GM12878 (cell line): ENCODE results near the gene SLC10A2. TPM values are rescaled to one million over a fixed set of nuclear protein-coding genes. Genes with fewer than 3 reads are reported as not detected.

Source experiments
- BCL11A ChIP-seq: IDR thresholded peaks from 2 replicates; pipeline ENCODE4 v1.6.1; 2011; ENCODE audit warnings: low read depth, low read length
- CBX5 ChIP-seq: sonication (generic); IDR thresholded peaks from 2 replicates; pipeline ENCODE4 v1.6.1; 2016; ENCODE audit warnings: low read depth, moderate library complexity, mild to moderate bottlenecking, inconsistent platforms
- CREM ChIP-seq: IDR thresholded peaks from 2 replicates; pipeline ENCODE4 v1.6.1; 2014; ENCODE audit warnings: antibody characterized with exemption, low read depth
- EED ChIP-seq: sonication (generic); IDR thresholded peaks from 2 replicates; pipeline ENCODE4 v1.6.1; 2016; ENCODE audit warnings: antibody characterized with exemption, low read depth
- EGR1 ChIP-seq, 2 experiments: IDR thresholded peaks; 1 replicate in 1 of 2; 2 replicates in 1 of 2; pipeline ENCODE4 v1.6.1; 2011 to 2012; ENCODE audit warnings: low read depth in 2 of 2, low read length in 2 of 2, borderline replicate concordance in 1 of 2, mild to moderate bottlenecking in 1 of 2, moderate library complexity in 1 of 2
- ESRRA ChIP-seq: IDR thresholded peaks from 2 replicates; pipeline ENCODE4 v1.6.1; 2012; ENCODE audit warnings: mild to moderate bottlenecking, low read length, improper control_type of control experiment
- FOS ChIP-seq: IDR thresholded peaks from 3 replicates; pipeline ENCODE4 v1.6.1; 2011; ENCODE audit warnings: borderline replicate concordance; ENCODE audit not compliant: insufficient read length; ENCODE audit errors: extremely low read depth
- HDAC2 ChIP-seq: fragments of 200-600 bp; sonication (generic); IDR thresholded peaks from 2 replicates; pipeline ENCODE4 v1.6.1; 2017
- HDGF ChIP-seq: fragments of 450-650 bp; IDR thresholded peaks from 2 replicates; pipeline ENCODE4 v1.6.1; 2016; ENCODE audit warnings: antibody characterized with exemption
- IKZF2 ChIP-seq, 2 experiments: fragments of 450-650 bp; IDR thresholded peaks; 2 replicates each; pipeline ENCODE4 v1.6.1; 2017; ENCODE audit warnings: mild to moderate bottlenecking in 2 of 2, moderate library complexity in 2 of 2
- JUNB ChIP-seq: IDR thresholded peaks from 2 replicates; pipeline ENCODE4 v1.6.1; 2016; ENCODE audit warnings: antibody characterized with exemption, mild to moderate bottlenecking
- KAT2A ChIP-seq: conservative IDR thresholded peaks from 2 replicates; pipeline ENCODE4 v1.6.1; 2011; ENCODE audit warnings: low read depth, low read length; ENCODE audit not compliant: control insufficient read depth
- KDM1A ChIP-seq: fragments of 200-600 bp; sonication (generic); IDR thresholded peaks from 2 replicates; pipeline ENCODE4 v1.6.1; 2016; ENCODE audit warnings: borderline replicate concordance
- PAX8 ChIP-seq: fragments of 450-650 bp; IDR thresholded peaks from 2 replicates; pipeline ENCODE4 v1.6.1; 2017; ENCODE audit warnings: mild to moderate bottlenecking, moderate library complexity
- SIN3A ChIP-seq: IDR thresholded peaks from 2 replicates; pipeline ENCODE4 v1.6.1; 2012; ENCODE audit warnings: low read depth, low read length, improper control_type of control experiment
- SMC3 ChIP-seq: IDR thresholded peaks from 2 replicates; pipeline ENCODE4 v1.6.1; 2011; ENCODE audit warnings: low read length, improper control_type of control experiment, borderline replicate concordance
- SREBF2 ChIP-seq: IDR thresholded peaks from 2 replicates; pipeline ENCODE4 v1.6.1; 2012; ENCODE audit warnings: mild to moderate bottlenecking, low read length
- SRF ChIP-seq, 2 experiments: IDR thresholded peaks; 2 replicates each; pipeline ENCODE4 v1.6.1; 2011; ENCODE audit warnings: low read depth in 2 of 2, low read length in 2 of 2, mild to moderate bottlenecking in 1 of 2, moderate library complexity in 1 of 2
- TBL1XR1 ChIP-seq: IDR thresholded peaks from 2 replicates; pipeline ENCODE4 v1.6.1; 2012; ENCODE audit warnings: low read depth, low read length, improper control_type of control experiment
- ZSCAN29 ChIP-seq: fragments of 450-650 bp; IDR thresholded peaks from 2 replicates; pipeline ENCODE4 v1.6.1; 2017; ENCODE audit warnings: mild to moderate bottlenecking, moderate library complexity
- ZZZ3 ChIP-seq: IDR thresholded peaks from 2 replicates; pipeline ENCODE4 v1.6.1; 2011; ENCODE audit warnings: low read depth; ENCODE audit not compliant: control insufficient read depth, insufficient read length
- polyA plus RNA-seq, 11 experiments: library from polyadenylated mRNA; depleted of rRNA in 4 of 11; unstranded in 6 of 11; stranded (reverse) in 5 of 11; fragments of >200 nt; fragmentation: Nextera tagmentation in 4 of 11; fragmentation: Illumina TruSeq in 1 of 11; extraction: Ambion mirVana in 4 of 11; extraction: Trizol in 1 of 11; gene quantifications; 1 replicate in 1 of 11; 2 replicates in 10 of 11; pipeline versions ENCODE4 v1.2.1 to v1.2.3, GENCODE V29; 2011 to 2016; ENCODE audit warnings: inconsistent platforms in 2 of 11, missing spikeins in 2 of 11, low read depth in 1 of 11
- total RNA-seq, 4 experiments: library from RNA; depleted of rRNA in 3 of 4; stranded (reverse); fragments of >200 nt in 3 of 4; fragmentation: Illumina TruSeq in 1 of 4; extraction: Trizol in 1 of 4; gene quantifications; 2 replicates each; pipeline versions ENCODE4 v1.2.1 to v1.2.3, GENCODE V29; 2013 to 2021
- TF ChIP-seq, protein P1 (sequence below): IDR thresholded peaks from 2 replicates; pipeline ENCODE4 v1.6.1; 2011; ENCODE audit warnings: borderline replicate concordance, low read depth, mild to moderate bottlenecking, moderate library complexity, mixed read lengths, low read length; ENCODE audit not compliant: insufficient read depth; ENCODE audit errors: extremely low read length
- TF ChIP-seq, protein P2 (sequence below): fragments of 450-650 bp; IDR thresholded peaks from 2 replicates; pipeline ENCODE4 v1.6.1; 2016; ENCODE audit warnings: mild to moderate bottlenecking
- TF ChIP-seq, protein P3 (sequence below): IDR thresholded peaks from 2 replicates; pipeline ENCODE4 v1.6.1; 2012; ENCODE audit warnings: low read length, inconsistent platforms
- TF ChIP-seq, protein P4 (sequence below): fragments of 450-650 bp; formaldehyde crosslinking; IDR thresholded peaks from 2 replicates; pipeline ENCODE4 v1.4.0; 2020; ENCODE audit warnings: mild to moderate bottlenecking, moderate library complexity

The SLC10A2 gene
- total and polyA plus RNA-seq, 10 of the 15 experiments (the other 5 are each of a cell fraction or from before 2014, with no cell fraction given), result 0.01 to 0.04 (median 0.02) TPM; not detected in 7

DNA sequence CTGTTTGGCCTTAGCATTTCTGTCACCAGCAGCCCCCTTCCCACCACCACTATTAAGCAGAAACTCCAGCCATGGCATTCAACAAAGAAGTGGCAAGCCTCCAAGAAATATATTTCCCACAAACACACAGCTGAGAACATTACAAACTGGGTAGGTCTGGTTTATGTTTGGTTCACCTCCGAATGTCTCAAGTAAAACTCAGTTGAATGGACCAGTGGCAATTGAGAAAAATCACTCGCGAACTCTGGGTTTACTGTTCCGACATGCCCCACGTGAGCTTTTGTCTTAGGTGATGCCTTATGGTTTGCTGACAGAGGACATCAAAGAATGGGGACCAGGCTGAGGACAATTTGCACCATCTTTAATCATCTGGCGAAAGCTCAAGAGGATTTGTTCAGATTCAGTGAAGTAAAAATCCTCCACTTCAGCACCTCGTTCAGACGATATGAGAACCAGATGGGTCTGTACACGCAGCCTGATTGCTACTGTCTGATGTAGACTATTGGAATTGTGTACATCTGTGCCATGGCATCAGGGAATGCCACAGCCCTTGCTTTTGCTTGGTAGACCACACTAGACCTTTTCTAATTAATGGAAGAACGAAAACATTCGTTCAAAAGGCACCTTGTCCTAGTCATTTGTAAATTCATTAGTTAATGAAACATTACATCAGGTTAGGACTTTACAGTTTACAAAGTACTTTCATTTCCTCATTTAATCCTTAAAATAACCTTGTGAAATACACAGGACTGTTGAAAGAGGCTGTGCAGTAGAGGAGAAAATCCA lies 59.4 kb downstream of the SLC10A2 start (continued):
- TF ChIP-seq PAX8, result no peak
- TF ChIP-seq CBX5, result peak; percentile 82; the same call in 1 of the 2 replicates
- TF ChIP-seq ZZZ3, result no peak
- peak; percentile 23; the same call in 1 of the 2 replicates for TF ChIP-seq TBL1XR1
- no peak for TF ChIP-seq KDM1A
- TF ChIP-seq HDGF, result no peak
- TF ChIP-seq SREBF2, result no peak
- TF ChIP-seq, protein P1, sequence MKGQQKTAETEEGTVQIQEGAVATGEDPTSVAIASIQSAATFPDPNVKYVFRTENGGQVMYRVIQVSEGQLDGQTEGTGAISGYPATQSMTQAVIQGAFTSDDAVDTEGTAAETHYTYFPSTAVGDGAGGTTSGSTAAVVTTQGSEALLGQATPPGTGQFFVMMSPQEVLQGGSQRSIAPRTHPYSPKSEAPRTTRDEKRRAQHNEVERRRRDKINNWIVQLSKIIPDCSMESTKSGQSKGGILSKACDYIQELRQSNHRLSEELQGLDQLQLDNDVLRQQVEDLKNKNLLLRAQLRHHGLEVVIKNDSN, result no peak
- TF ChIP-seq JUNB, result peak; percentile 89
- TF ChIP-seq HDAC2, result no peak
- TF ChIP-seq, protein P2, sequence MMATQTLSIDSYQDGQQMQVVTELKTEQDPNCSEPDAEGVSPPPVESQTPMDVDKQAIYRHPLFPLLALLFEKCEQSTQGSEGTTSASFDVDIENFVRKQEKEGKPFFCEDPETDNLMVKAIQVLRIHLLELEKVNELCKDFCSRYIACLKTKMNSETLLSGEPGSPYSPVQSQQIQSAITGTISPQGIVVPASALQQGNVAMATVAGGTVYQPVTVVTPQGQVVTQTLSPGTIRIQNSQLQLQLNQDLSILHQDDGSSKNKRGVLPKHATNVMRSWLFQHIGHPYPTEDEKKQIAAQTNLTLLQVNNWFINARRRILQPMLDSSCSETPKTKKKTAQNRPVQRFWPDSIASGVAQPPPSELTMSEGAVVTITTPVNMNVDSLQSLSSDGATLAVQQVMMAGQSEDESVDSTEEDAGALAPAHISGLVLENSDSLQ, result peak; percentile 30; the same call in 1 of the 2 replicates
- peak; percentile 87 for TF ChIP-seq BCL11A
- peak; percentile 89 for TF ChIP-seq CREM
- TF ChIP-seq, protein P3, sequence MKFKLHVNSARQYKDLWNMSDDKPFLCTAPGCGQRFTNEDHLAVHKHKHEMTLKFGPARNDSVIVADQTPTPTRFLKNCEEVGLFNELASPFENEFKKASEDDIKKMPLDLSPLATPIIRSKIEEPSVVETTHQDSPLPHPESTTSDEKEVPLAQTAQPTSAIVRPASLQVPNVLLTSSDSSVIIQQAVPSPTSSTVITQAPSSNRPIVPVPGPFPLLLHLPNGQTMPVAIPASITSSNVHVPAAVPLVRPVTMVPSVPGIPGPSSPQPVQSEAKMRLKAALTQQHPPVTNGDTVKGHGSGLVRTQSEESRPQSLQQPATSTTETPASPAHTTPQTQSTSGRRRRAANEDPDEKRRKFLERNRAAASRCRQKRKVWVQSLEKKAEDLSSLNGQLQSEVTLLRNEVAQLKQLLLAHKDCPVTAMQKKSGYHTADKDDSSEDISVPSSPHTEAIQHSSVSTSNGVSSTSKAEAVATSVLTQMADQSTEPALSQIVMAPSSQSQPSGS, result peak; percentile 97
- no peak for TF ChIP-seq ESRRA
- TF ChIP-seq SRF (IDR thresholded peaks at IDR 0.05; ENCODE audit: low read depth in 2 of 2, low read length in 2 of 2), result 0 out of 4 replicates have a peak, but pooled peaks of 1 of the 2 experiments have one; percentile 13
- TF ChIP-seq, protein P4, sequence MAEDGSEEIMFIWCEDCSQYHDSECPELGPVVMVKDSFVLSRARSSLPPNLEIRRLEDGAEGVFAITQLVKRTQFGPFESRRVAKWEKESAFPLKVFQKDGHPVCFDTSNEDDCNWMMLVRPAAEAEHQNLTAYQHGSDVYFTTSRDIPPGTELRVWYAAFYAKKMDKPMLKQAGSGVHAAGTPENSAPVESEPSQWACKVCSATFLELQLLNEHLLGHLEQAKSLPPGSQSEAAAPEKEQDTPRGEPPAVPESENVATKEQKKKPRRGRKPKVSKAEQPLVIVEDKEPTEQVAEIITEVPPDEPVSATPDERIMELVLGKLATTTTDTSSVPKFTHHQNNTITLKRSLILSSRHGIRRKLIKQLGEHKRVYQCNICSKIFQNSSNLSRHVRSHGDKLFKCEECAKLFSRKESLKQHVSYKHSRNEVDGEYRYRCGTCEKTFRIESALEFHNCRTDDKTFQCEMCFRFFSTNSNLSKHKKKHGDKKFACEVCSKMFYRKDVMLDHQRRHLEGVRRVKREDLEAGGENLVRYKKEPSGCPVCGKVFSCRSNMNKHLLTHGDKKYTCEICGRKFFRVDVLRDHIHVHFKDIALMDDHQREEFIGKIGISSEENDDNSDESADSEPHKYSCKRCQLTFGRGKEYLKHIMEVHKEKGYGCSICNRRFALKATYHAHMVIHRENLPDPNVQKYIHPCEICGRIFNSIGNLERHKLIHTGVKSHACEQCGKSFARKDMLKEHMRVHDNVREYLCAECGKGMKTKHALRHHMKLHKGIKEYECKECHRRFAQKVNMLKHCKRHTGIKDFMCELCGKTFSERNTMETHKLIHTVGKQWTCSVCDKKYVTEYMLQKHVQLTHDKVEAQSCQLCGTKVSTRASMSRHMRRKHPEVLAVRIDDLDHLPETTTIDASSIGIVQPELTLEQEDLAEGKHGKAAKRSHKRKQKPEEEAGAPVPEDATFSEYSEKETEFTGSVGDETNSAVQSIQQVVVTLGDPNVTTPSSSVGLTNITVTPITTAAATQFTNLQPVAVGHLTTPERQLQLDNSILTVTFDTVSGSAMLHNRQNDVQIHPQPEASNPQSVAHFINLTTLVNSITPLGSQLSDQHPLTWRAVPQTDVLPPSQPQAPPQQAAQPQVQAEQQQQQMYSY, result no peak
- TF ChIP-seq IKZF2 (IDR thresholded peaks at IDR 0.05), result peak; percentile 96
- TF ChIP-seq KAT2A, result no peak
- no peak for TF ChIP-seq SMC3
- TF ChIP-seq EED, result peak; percentile 79
- TF ChIP-seq EGR1 (IDR thresholded peaks at IDR 0.05; ENCODE audit: borderline replicate concordance in 1 of 2, low read depth in 2 of 2, low read length in 2 of 2), result no peak
- TF ChIP-seq ZSCAN29, result no peak
- TF ChIP-seq FOS, result no peak
- TF ChIP-seq SIN3A, result no peak
